ENCODE data around the gene ANGPTL2. TPM values are rescaled to one million over a fixed set of nuclear protein-coding genes. Genes with fewer than 3 reads are reported as not detected.

ANGPTL2 gene
- total and polyA plus RNA-seq, 9 of the 15 experiments (the other 6 are each of a cell fraction or from before 2014, with no cell fraction given): not detected

GRCh38 chr9:127089631-127090081 lies 32.8 kb downstream of the ANGPTL2 start:
- DNase-seq (ENCODE audit: extremely low read depth in 1 of 4, low spot score in 3 of 4): no peak
- intact Hi-C loops (cut with micrococcal nuclease) (no loop called here), in situ Hi-C loops (cut with MboI) (loop anchor here (10.0 kb wide), 1 partner anchor 235 kb away; no protein-coding TSS in a partner anchor)
- Histone ChIP-seq H3K27ac (ENCODE audit: extremely low read depth, low read depth, low read length) (no peak overlapping the region), H3K4me3 (no peak overlapping the region), H3K9ac (ENCODE audit: insufficient read depth in 1 of 2, low read depth in 2 of 2, low read length in 2 of 2) (no peak overlapping the region), H3K27me3 (ENCODE audit: control insufficient read depth in 2 of 2, insufficient read depth in 2 of 2, low read length in 2 of 2) (peaks cover 47 to 76% of the 10 kb centered on the region in 2 experiments), H3K79me2 (ENCODE audit: control insufficient read depth, insufficient read depth, low read length) (no peaks in the 10 kb centered on the region), H2AFZ (ENCODE audit: low read depth, low read length) (no peak overlapping the region), H3K9me3 (replicated peaks; ENCODE audit: control insufficient read depth, insufficient read depth, low read depth, low read length) (no peaks in the 10 kb centered on the region), H3K4me1 (replicated peaks in 1 of 2; ENCODE audit: control insufficient read depth in 2 of 2, insufficient read depth in 2 of 2, low read length in 2 of 2) (no peaks in the 10 kb centered on the region; a peak in 1 of 5 replicates), H3K9me1 (ENCODE audit: control insufficient read depth, insufficient read depth, low read length) (peaks cover 4% of the 10 kb centered on the region), H3K36me3 (ENCODE audit: control insufficient read depth, insufficient read depth, low read length) (no peaks in the 10 kb centered on the region), H4K20me1 (replicated peaks; ENCODE audit: control insufficient read depth, insufficient read depth, low read length) (peaks cover 24% of the 10 kb centered on the region), H3K4me2 (ENCODE audit: insufficient read depth, low read length) (no peak overlapping the region)
- FAIRE-seq: no peak
- no peak for ATAC-seq
- CTCF ChIA-PET (ENCODE audit: low intra/inter-chr PET ratio): no interaction called here
- no TSS peak for BruUV-seq (replicated peaks)
- TF ChIP-seq CBFA2T3 (IDR thresholded peaks at IDR 0.05) (no peak), CHCHD3 (CRISPR knock-in tag; IDR thresholded peaks at IDR 0.05) (no peak), THAP7 (CRISPR knock-in tag; IDR thresholded peaks at IDR 0.05) (no peak), HOXB6 (CRISPR knock-in tag; IDR thresholded peaks at IDR 0.05; ENCODE audit: borderline replicate concordance) (no peak), SMARCA4 (IDR thresholded peaks at IDR 0.05) (no peak), ZFP30 (CRISPR knock-in tag; IDR thresholded peaks at IDR 0.05; ENCODE audit: borderline replicate concordance) (no peak), HMGXB4 (CRISPR knock-in tag; IDR thresholded peaks at IDR 0.05) (no peak), ZNF232 (CRISPR knock-in tag; IDR thresholded peaks at IDR 0.05) (no peak), ZNF639 (CRISPR knock-in tag; conservative IDR thresholded peaks at IDR 0.05 in 1 of 2, IDR thresholded peaks at IDR 0.05 in 1 of 2) (no peak), MAFG (tag; conservative IDR thresholded peaks at IDR 0.05) (no peak), AFF1 (IDR thresholded peaks at IDR 0.05; ENCODE audit: low read depth in 1 of 2, partially characterized antibody in 2 of 2) (no peak), TEAD1 (CRISPR knock-in tag; IDR thresholded peaks at IDR 0.05) (no peak)
- WGBS (ENCODE audit: insufficient coverage, low coverage, missing lambda C conversion rate): 18% methylated on average over 6 of the region's 6 CpGs
- POLR2A ChIA-PET: interaction anchor here (1.2 kb wide), 1 partner anchor 103 kb away, joined by 3 read pairs; no protein-coding TSS in a partner anchor

Data from K562 (cell line).